Choroid plexus epithelial cell (primary cell): ENCODE results near the gene CAMKMT.
A peak's percentile ranks its signal among the peaks of the same experiment; 100 is the strongest.

Experiments used
- DNase-seq: peaks from one replicate; pipeline ENCODE4 v3.0.0-alpha.2; 2010; ENCODE audit warnings: low read depth
- H3K4me3 ChIP-seq: 2 replicates; pipeline ENCODE4 v1.5.1; 2011; ENCODE audit warnings: low read depth, mild to moderate bottlenecking, control low read depth, low read length, moderate library complexity
- TF ChIP-seq, protein P1 (sequence below): conservative IDR thresholded peaks from 2 replicates; pipeline ENCODE4 v1.5.1; 2011; ENCODE audit warnings: low read depth, mild to moderate bottlenecking, control low read depth, inconsistent platforms, low read length, moderate library complexity

Gene CAMKMT

DNA sequence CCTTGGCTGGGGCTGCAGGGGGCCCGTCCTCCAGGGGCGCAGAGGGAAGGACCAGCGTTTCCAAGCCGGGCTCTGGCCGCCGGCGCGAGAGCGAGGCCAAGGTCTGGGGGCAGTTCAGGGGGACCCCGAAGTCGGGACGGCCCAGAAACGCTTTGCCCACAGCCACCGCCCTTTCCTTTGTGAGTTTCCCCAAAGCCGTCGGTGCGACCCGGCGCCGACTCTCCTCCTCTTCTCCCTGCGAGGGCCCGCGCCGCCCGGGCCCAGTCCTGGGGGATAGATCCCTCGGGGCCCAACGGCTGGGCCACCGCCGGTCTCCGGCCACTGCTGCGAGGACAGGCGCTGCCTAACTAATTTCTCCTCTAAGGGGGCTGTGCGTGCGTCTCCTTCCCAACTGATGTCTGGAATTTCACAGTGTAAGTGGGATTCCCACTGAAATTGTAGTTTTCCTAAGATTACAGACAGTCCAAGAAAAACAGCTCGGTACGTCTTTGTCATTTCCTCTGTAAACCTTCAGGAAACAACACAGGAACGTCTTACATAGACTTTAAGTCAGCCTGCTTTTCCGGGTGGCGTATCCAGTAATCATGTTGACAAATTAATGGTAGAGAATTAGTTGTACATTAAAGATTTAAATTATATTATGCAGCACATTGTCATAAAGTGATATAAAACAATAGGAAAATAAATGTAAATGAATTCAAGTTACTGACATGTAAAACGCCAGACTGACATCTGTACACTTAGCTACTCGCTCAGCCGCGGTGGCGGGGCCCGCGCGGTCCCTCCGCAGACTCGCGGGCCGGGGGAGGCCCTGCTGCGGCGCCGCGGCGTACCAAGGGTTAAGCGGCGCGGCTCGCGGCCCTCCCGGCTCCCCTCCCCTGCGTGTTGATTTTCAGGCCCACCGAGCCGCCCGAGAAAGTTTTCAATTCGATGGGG, 440.4 kb downstream of the CAMKMT start:
- no peak overlapping the region for H3K4me3 ChIP-seq
- DNase-seq = peak; percentile 8
- TF ChIP-seq, protein P1, sequence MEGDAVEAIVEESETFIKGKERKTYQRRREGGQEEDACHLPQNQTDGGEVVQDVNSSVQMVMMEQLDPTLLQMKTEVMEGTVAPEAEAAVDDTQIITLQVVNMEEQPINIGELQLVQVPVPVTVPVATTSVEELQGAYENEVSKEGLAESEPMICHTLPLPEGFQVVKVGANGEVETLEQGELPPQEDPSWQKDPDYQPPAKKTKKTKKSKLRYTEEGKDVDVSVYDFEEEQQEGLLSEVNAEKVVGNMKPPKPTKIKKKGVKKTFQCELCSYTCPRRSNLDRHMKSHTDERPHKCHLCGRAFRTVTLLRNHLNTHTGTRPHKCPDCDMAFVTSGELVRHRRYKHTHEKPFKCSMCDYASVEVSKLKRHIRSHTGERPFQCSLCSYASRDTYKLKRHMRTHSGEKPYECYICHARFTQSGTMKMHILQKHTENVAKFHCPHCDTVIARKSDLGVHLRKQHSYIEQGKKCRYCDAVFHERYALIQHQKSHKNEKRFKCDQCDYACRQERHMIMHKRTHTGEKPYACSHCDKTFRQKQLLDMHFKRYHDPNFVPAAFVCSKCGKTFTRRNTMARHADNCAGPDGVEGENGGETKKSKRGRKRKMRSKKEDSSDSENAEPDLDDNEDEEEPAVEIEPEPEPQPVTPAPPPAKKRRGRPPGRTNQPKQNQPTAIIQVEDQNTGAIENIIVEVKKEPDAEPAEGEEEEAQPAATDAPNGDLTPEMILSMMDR = no peak

DNA sequence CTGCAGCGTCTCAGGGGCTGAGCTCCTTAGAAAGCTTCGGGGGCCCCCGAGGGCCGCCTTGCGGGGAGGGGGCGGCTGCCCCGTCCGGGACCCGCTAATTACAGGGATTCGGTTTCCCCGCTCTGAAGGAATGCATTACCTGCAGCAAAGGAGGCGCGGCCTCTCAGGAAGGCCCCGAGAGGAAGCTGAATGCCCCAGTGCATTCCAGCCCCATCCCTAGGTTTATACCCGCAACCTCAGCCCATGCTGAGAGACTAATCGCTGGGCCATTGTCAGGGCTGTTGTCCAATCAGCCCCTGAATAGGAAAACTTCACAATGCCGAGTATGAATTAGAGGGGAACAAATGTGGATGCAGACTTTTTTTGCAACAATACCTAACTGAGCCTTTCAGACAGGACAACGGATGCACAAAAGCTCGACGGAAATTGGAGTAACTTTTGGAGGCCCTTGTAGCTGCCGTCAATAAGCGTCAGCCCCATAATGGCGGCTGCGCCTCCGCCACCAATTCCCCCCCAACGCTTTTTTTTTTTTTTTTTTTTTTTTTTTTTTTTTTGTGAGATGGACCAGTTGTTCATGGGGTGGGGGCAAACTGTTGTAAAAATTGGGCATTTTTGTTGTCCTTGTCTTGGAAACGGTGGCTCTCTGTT, 441.2 kb downstream of the CAMKMT start:
- TF ChIP-seq, protein P1 = no peak
- no peak overlapping the region for H3K4me3 ChIP-seq
- DNase-seq = peak; percentile 2

DNA sequence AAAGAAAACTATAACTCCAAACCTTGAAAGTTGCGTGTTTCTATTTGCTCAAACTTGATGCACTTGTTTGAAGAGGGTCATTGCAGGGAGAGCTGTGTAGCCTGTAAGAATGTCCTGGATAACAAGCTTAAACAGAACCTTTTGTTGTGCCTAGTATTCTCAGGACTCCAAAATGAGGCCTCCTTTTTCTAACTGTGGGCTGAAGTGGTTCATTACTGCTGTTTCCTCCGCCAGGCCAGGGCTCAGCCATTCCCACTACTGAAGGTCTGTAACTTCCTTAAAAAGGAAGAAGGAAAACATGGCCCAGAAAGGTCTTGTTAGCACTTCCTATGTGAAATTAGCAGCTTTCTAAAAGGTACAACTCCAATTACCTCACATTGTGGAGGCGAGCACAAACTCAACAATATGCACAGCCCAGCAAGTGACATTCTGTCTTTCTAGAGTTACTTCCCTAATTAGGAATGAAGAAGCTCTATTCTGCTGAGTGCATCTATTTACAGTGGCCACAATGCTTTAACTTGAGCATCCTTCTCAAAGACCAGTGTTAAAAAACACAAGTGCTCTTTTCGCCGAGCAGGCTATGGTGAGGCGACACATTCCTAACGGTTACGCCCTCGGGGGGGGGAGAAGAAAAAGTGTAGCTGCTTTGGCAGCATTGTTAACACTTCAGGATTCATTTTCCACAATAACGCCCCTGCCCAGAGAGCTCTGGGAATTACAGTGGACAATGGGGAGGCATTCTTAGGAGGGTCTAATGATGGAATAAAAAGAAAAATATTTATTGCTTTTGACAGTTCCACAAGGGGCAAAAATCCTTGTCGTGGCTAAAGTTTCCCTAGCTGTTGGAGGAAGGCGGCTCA, 442.9 kb downstream of the CAMKMT start:
- H3K4me3 ChIP-seq = no peak overlapping the region
- DNase-seq = no peak
- TF ChIP-seq, protein P1 = no peak

DNA sequence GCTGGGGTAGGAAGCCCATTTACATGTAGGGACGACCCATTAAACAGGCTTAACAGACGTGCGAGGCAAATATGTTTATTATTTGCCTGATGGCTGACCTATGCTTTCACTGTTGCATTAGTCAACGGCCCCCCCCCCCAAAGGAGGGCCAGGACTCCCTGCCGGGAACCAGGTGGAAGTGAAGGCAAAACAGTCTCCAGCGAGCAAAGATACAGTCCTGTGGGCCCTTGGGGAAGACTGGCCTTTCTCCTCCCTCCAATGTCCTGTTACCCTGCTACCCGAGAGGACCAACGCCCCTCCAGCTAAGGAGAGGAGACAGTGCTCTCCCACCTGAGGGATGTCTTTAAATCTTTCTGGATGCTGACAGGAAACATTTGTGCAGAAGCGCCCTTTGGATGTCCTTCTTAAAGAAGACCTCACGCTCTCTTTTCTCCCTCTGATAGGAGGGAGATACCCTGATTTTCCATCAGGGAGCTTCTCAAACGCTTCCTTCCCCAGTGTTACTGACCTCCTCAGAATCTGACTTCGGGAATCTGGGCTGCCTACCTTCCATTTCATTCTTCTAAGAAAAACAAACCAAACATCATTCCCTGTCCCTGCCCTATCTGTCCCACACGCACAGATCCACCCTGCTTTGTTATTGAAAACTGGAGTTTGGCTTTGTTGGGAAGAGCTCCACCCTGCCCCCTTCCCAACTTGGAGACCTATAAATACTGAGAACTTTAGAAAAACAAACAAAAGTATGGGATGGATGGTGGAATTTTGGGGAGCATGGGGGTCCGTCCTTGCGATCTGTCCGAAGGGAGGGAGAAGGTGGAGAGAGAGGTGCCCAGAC, 443.9 kb downstream of the CAMKMT start:
- TF ChIP-seq, protein P1 = no peak
- no peak for DNase-seq
- no peak overlapping the region for H3K4me3 ChIP-seq

DNA sequence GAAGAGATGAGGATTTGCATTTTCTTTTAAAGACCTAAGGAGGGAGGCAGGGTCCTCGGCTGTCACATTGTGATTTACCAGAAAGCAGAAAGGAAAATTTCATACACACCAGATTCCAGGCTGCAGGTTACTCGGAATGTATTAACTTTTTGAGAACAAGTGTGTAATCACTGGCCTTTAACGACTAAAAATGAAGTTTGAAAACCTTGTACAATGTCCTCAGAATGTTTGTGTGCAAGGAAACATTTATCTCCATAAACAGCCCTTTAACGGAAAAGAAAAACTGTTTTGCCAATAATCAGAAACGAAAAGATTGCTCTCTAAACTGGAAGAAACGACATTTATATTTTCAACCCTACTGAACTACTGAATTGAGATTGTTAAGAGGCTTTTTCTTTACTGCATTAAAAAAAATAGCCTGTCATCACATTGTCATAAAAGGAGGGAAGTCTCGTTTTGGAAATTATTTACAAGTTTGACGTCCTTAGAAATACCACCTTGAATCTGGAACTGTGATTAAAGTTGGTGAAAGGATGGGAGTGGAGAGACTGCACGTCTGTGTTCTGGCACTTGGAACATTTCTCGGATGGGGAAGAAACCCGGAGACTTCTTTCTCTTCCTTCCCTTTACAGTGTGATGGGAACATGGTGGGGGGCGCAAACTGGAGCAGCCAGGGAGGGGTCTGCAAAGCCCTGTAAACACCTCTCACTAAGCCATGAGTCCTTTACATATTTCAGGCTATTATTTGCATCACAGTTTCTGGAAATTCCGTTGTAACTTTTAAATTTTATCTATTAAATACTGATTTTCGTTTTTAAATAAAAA, 445.7 kb downstream of the CAMKMT start:
- no peak for DNase-seq
- no peak overlapping the region for H3K4me3 ChIP-seq
- TF ChIP-seq, protein P1 = no peak
